Measurements from ENCODE around the gene FIG4. TPM values are rescaled to one million over a fixed set of nuclear protein-coding genes. Genes with fewer than 3 reads are reported as not detected.
"Not testable (repeated sequence)": the region's sequence is repeated elsewhere in the genome, so short reads cannot be mapped to it uniquely, and the experiment has no call there.

The FIG4 gene
- total RNA-seq, 4 donors from 2014 or later = 12.3 to 19.9 (median 17.1) TPM

DNA sequence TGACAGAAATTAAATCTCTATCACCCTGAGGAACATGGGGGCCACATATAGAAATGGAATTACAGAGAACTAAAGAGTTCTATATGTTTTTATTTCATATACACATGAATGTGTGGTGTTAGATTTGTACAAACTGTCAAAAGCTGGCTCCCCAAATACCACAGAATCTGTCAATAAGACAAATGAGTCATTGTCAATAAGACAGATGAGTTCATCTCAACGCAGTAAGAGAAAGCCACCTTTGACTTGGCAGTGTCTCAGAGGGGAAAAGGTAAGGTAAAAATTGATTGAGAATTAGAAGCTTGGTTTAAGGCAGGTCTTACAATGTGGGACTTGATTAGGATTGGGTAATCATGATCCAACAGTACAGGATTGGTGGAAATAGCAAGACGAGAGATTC, 162.9 kb downstream of the FIG4 start:
- no peak overlapping the region for H3K27ac ChIP-seq (replicated peaks in 1 of 4)
- TF ChIP-seq, protein P1, sequence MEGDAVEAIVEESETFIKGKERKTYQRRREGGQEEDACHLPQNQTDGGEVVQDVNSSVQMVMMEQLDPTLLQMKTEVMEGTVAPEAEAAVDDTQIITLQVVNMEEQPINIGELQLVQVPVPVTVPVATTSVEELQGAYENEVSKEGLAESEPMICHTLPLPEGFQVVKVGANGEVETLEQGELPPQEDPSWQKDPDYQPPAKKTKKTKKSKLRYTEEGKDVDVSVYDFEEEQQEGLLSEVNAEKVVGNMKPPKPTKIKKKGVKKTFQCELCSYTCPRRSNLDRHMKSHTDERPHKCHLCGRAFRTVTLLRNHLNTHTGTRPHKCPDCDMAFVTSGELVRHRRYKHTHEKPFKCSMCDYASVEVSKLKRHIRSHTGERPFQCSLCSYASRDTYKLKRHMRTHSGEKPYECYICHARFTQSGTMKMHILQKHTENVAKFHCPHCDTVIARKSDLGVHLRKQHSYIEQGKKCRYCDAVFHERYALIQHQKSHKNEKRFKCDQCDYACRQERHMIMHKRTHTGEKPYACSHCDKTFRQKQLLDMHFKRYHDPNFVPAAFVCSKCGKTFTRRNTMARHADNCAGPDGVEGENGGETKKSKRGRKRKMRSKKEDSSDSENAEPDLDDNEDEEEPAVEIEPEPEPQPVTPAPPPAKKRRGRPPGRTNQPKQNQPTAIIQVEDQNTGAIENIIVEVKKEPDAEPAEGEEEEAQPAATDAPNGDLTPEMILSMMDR (IDR thresholded peaks at IDR 0.05) = no peak
- TF ChIP-seq POLR2A (IDR thresholded peaks at IDR 0.05; ENCODE audit: low read depth) = no peak
- no peak for TF ChIP-seq POLR2AphosphoS5 (IDR thresholded peaks at IDR 0.05)
- TF ChIP-seq EP300 (IDR thresholded peaks at IDR 0.05) = no peak
- intact Hi-C loops (cut with DNase I) = no loop called here
- no peak overlapping the region for H3K4me3 ChIP-seq
- 95% methylated on average over 2 of the region's 2 CpGs for WGBS
- no peak for DNase-seq (ENCODE audit: extremely low spot score)
- no peaks in the 10 kb centered on the region for H3K4me1 ChIP-seq
- no peaks in the 10 kb centered on the region for H3K27me3 ChIP-seq
- no peaks in the 10 kb centered on the region for H3K36me3 ChIP-seq
- no peaks in the 10 kb centered on the region for H3K9me3 ChIP-seq

DNA sequence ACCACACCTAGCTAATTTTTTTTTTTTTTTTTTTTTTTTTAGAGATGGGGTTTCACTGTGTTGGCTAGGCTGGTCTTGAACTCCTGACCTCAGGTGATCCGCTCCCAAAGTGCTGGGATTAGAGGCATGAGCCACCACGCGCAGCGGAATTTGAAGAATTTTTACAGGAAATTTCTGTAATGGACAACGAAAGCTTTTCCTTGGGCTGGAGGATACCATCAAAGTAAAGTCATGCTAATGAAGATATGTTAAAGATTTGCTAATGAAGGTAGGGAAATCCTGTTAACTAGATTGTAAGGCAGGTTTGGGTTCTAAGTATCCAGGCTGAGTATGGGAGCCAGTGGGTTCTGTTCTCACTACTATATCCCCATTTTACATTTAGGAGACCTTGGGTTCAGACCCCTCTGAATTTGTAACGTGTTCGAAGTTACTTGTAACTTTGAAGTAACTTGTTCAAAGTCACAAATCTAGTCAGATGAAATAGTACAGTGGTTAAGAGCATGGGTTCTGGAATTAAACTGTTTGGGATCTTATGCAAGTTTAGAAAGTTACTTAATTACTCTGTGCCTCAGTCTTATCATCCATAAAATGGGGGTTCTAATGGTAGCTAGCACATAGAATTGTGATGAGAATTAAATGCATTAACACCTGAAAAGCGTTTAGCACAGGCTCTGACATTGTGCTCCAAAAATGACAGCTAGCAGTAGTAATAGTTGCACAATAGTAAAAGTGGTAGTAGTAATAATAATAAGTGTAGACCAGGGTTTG, 163.6 kb downstream of the FIG4 start:
- Histone ChIP-seq H3K27me3 (no peaks in the 10 kb centered on the region), H3K36me3 (no peaks in the 10 kb centered on the region), H3K9me3 (no peaks in the 10 kb centered on the region), H3K4me1 (no peaks in the 10 kb centered on the region), H3K27ac (replicated peaks in 1 of 4) (no peak overlapping the region), H3K4me3 (no peak overlapping the region)
- TF ChIP-seq, protein P1 (IDR thresholded peaks at IDR 0.05) = no peak
- TF ChIP-seq EP300 (IDR thresholded peaks at IDR 0.05) = no peak
- TF ChIP-seq POLR2A (IDR thresholded peaks at IDR 0.05; ENCODE audit: low read depth) = no peak
- no peak for TF ChIP-seq POLR2AphosphoS5 (IDR thresholded peaks at IDR 0.05)
- DNase-seq (ENCODE audit: extremely low spot score) = no peak
- intact Hi-C loops (cut with DNase I) = no loop called here
- WGBS = 89% methylated on average over 8 of the region's 8 CpGs

DNA sequence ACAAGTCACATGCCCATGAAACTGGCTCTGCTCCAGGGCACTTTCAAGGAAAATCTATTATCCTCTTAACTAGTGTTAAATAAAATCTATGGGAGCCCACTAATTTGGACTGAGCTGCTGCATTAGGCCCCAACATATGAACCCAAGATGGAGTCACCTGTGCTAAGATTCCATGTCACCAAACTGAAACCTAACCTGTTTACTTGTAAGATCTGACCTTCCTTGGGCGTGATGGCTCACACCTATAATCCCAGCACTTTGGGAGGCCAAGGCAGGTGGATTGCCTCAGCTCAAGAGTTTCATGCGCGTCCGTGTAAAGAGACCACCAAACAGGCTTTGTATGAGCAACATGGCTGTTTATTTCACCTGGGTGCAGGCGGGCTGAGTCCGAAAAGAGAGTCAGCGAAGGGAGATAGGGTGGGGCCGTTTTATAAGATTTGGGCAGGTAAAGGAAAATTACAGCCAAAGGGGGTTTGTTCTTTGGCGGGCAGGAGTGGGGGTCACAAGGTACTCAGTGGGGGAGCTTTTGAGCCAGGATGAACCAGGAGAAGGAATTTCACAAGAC, 164.5 kb downstream of the FIG4 start:
- H3K27ac ChIP-seq (replicated peaks in 1 of 4); H3K9me3 ChIP-seq; H3K4me1 ChIP-seq; DNase-seq (ENCODE audit: extremely low spot score); intact Hi-C loops (cut with DNase I); H3K4me3 ChIP-seq; H3K27me3 ChIP-seq; H3K36me3 ChIP-seq: not testable (repeated sequence)
- 88% methylated on average over 9 of the region's 9 CpGs for WGBS

DNA sequence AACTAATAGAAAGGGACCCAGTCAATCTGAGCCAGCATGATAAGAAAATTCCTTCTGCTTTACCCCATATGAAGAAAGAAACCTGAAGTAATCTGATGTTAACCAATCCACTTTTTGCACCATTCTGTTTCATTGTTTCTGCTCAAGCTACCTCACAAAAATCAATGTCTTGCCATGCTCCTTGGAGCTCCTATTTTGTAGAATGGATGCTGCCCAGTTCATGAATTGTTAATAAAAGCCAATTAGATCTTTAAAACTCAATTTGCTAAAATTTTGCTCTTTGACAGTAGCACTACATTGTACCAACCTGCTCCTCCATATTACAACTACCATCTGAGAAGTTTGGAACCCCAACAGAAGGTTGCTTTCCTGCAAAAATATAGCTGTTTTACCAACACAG, 170.8 kb downstream of the FIG4 start:
- no peaks in the 10 kb centered on the region for H3K36me3 ChIP-seq
- no peak overlapping the region for H3K4me3 ChIP-seq
- H3K9me3 ChIP-seq = peaks cover 0 to 14% (median 3%) of the 10 kb centered on the region in 4 donors
- H3K27me3 ChIP-seq = no peaks in the 10 kb centered on the region
- intact Hi-C loops (cut with DNase I) = no loop called here
- TF ChIP-seq EP300 (IDR thresholded peaks at IDR 0.05) (no peak), POLR2AphosphoS5 (IDR thresholded peaks at IDR 0.05) (no peak), POLR2A (IDR thresholded peaks at IDR 0.05; ENCODE audit: low read depth) (no peak)
- TF ChIP-seq, protein P1 (IDR thresholded peaks at IDR 0.05) = no peak
- DNase-seq (ENCODE audit: extremely low spot score) = no peak
- no peaks in the 10 kb centered on the region for H3K4me1 ChIP-seq
- no peak overlapping the region for H3K27ac ChIP-seq (replicated peaks in 1 of 4)

DNA sequence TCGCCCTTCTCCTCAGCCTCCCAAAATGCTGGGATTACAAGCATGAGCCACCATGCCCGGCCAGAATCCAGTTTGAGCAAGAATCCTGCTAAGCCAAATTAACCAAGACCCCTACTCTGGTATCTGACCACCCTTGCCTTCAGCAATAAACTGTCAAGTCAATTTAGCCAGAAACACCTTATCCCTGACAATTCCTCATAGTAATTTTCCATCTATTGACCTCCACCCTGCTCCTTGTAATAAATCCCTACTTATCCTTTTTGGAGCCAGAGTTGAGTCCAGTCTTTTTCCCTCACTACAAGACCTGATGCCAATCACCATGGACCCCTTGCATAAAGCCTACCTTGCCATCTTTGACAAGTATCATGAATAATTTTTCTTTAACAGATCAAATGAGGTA, 173.0 kb downstream of the FIG4 start:
- peaks cover 3 to 7% (median 6%) of the 10 kb centered on the region in 4 donors for H3K4me1 ChIP-seq
- H3K27me3 ChIP-seq = no peaks in the 10 kb centered on the region
- intact Hi-C loops (cut with DNase I) = no loop called here
- 89% methylated on average over 2 of the region's 2 CpGs for WGBS
- H3K9me3 ChIP-seq = peaks cover 0 to 14% (median 3%) of the 10 kb centered on the region in 4 donors
- no peak for DNase-seq (ENCODE audit: extremely low spot score)
- TF ChIP-seq EP300 (IDR thresholded peaks at IDR 0.05) (no peak), POLR2A (IDR thresholded peaks at IDR 0.05; ENCODE audit: low read depth) (no peak), POLR2AphosphoS5 (IDR thresholded peaks at IDR 0.05) (no peak)
- TF ChIP-seq, protein P1 (IDR thresholded peaks at IDR 0.05) = no peak
- no peak overlapping the region for H3K4me3 ChIP-seq
- H3K27ac ChIP-seq (replicated peaks in 1 of 4) = no peak overlapping the region
- no peaks in the 10 kb centered on the region for H3K36me3 ChIP-seq
